Activated CD8-positive, alpha-beta memory T cell treated with anti-CD3 and anti-CD28 coated beads, Interleukin-2, amount 50 U/mL, for 1 hour (primary cell): Measurements from ENCODE around the gene CSPG4.
"Not testable (repeated sequence)": the region's sequence is repeated elsewhere in the genome, so short reads cannot be mapped to it uniquely, and the experiment has no call there.

Source experiments
- DNase-seq: peaks from one replicate; pipeline ENCODE4 v3.0.0-alpha.2; 2020; ENCODE audit errors: extremely low read depth

CSPG4 gene

GRCh38 chr15:75688831-75689230, 23.8 kb downstream of the CSPG4 start:
- DNase-seq: no peak

- DNase-seq: no peak
These were observed 24.4 kb downstream of the CSPG4 start for GRCh38 chr15:75688278-75688557.

- DNase-seq: no peak
These were observed 25.0 kb downstream of the CSPG4 start for GRCh38 chr15:75687486-75688277.

- DNase-seq: not testable (repeated sequence)
These were observed 26.4 kb downstream of the CSPG4 start for GRCh38 chr15:75686212-75686642.

- no peak for DNase-seq
These were observed 27.5 kb downstream of the CSPG4 start for GRCh38 chr15:75685195-75685594.

- no peak for DNase-seq
These were observed 28.0 kb downstream of the CSPG4 start for GRCh38 chr15:75684648-75685047.

GRCh38 chr15:75683646-75684312, 28.9 kb downstream of the CSPG4 start:
- DNase-seq: peak; percentile 11

GRCh38 chr15:75682181-75683135, 30.2 kb downstream of the CSPG4 start:
- DNase-seq: no peak

- DNase-seq: no peak
These were observed 32.5 kb downstream of the CSPG4 start for GRCh38 chr15:75680007-75680789.

- DNase-seq: not testable (repeated sequence)
These were observed 34.3 kb downstream of the CSPG4 start for GRCh38 chr15:75678324-75678690.

GRCh38 chr15:75677465-75678323, 35.0 kb downstream of the CSPG4 start:
- DNase-seq: no peak

GRCh38 chr15:75676688-75677464, 35.8 kb downstream of the CSPG4 start:
- no peak for DNase-seq

GRCh38 chr15:75675579-75676404, 36.9 kb downstream of the CSPG4 start:
- DNase-seq: no peak

GRCh38 chr15:75674366-75674765, 38.3 kb downstream of the CSPG4 start:
- DNase-seq: no peak

GRCh38 chr15:75673426-75674235, 39.0 kb downstream of the CSPG4 start:
- DNase-seq: no peak

GRCh38 chr15:75672646-75673425, 39.8 kb downstream of the CSPG4 start:
- DNase-seq: no peak
